ENCODE results near the gene MAP2K6. TPM values are rescaled to one million over a fixed set of nuclear protein-coding genes. Genes with fewer than 3 reads are reported as not detected.

The MAP2K6 gene
- total RNA-seq, 1 experiment from 2014 or later = 9.6 TPM

GRCh38 chr17:69423450-69423849, 9.0 kb downstream of the MAP2K6 start:
- CTCF ChIA-PET = no interaction called here
- no peak overlapping the region for H3K4me3 Mint-ChIP-seq (ENCODE audit: unreplicated experiment)

GRCh38 chr17:69424287-69425041, 10.0 kb downstream of the MAP2K6 start:
- intact Hi-C loops (cut with micrococcal nuclease; ENCODE audit: unreplicated experiment) = no loop called here
- H3K9me3 Mint-ChIP-seq (ENCODE audit: unreplicated experiment) = no peaks in the 10 kb centered on the region
- Histone ChIP-seq H3K4me1 (no peaks in the 10 kb centered on the region), H3K36me3 (ENCODE audit: control insufficient read depth, insufficient read depth, low read length) (no peaks in the 10 kb centered on the region), H3K4me3 (ENCODE audit: low read depth, low read length) (no peak overlapping the region), H3K27me3 (replicated peaks; ENCODE audit: control insufficient read depth, insufficient read depth, low read length) (no peaks in the 10 kb centered on the region), H3K9me3 (no peaks in the 10 kb centered on the region)
- TF ChIP-seq CTCF (IDR thresholded peaks at IDR 0.05; ENCODE audit: insufficient read depth in 1 of 2, low read depth in 1 of 2, low read length in 1 of 2, severe bottlenecking in 1 of 2, unreplicated experiment in 1 of 2) = no peak
- BruUV-seq (replicated peaks) = no TSS peak
- ChIA-PET POLR2A (interaction anchor here (1.6 kb wide), 1 partner anchor 9 kb away, joined by 3 read pairs; the partner anchor contains the start of gene MAP2K6), CTCF (interaction anchor here (0.9 kb wide), 1 partner anchor 29 kb away, joined by 3 read pairs; no protein-coding TSS in a partner anchor)
- no peak for DNase-seq
- no peaks in the 10 kb centered on the region for H3K36me3 Mint-ChIP-seq (ENCODE audit: insufficient read depth, unreplicated experiment)
- no peaks in the 10 kb centered on the region for H3K4me1 Mint-ChIP-seq (ENCODE audit: low read depth, unreplicated experiment)
- no peak overlapping the region for H3K27ac Mint-ChIP-seq (ENCODE audit: unreplicated experiment)
- H3K4me3 Mint-ChIP-seq (ENCODE audit: unreplicated experiment) = no peak overlapping the region
- H3K27me3 Mint-ChIP-seq (ENCODE audit: insufficient read depth, unreplicated experiment) = no peaks in the 10 kb centered on the region

More at GRCh38 chr17:69423450-69423849, 9.0 kb downstream of the MAP2K6 start:
- no peaks in the 10 kb centered on the region for H3K36me3 ChIP-seq (ENCODE audit: control insufficient read depth, insufficient read depth, low read length)
- intact Hi-C loops (cut with micrococcal nuclease; ENCODE audit: unreplicated experiment) = no loop called here
- H3K4me1 ChIP-seq = no peaks in the 10 kb centered on the region
- H3K27me3 ChIP-seq (replicated peaks; ENCODE audit: control insufficient read depth, insufficient read depth, low read length) = no peaks in the 10 kb centered on the region
- POLR2A ChIA-PET = interaction anchor here (1.6 kb wide), 1 partner anchor 8 kb away, joined by 3 read pairs; the partner anchor contains the start of gene MAP2K6
- DNase-seq = no peak
- H3K36me3 Mint-ChIP-seq (ENCODE audit: insufficient read depth, unreplicated experiment) = no peaks in the 10 kb centered on the region
- no peak for TF ChIP-seq CTCF (IDR thresholded peaks at IDR 0.05; ENCODE audit: insufficient read depth in 1 of 2, low read depth in 1 of 2, low read length in 1 of 2, severe bottlenecking in 1 of 2, unreplicated experiment in 1 of 2)
- no peak overlapping the region for H3K4me3 ChIP-seq (ENCODE audit: low read depth, low read length)
- no peaks in the 10 kb centered on the region for H3K9me3 ChIP-seq
- no peak overlapping the region for H3K27ac Mint-ChIP-seq (ENCODE audit: unreplicated experiment)
- H3K27me3 Mint-ChIP-seq (ENCODE audit: insufficient read depth, unreplicated experiment) = no peaks in the 10 kb centered on the region
- no peaks in the 10 kb centered on the region for H3K9me3 Mint-ChIP-seq (ENCODE audit: unreplicated experiment)
- H3K4me1 Mint-ChIP-seq (ENCODE audit: low read depth, unreplicated experiment) = no peaks in the 10 kb centered on the region
- BruUV-seq (replicated peaks) = no TSS peak

GRCh38 chr17:69425978-69426377, 11.5 kb downstream of the MAP2K6 start:
- CTCF ChIA-PET = no interaction called here
- intact Hi-C loops (cut with micrococcal nuclease; ENCODE audit: unreplicated experiment) = no loop called here
- H3K4me1 ChIP-seq = no peaks in the 10 kb centered on the region
- no peaks in the 10 kb centered on the region for H3K4me1 Mint-ChIP-seq (ENCODE audit: low read depth, unreplicated experiment)
- H3K36me3 ChIP-seq (ENCODE audit: control insufficient read depth, insufficient read depth, low read length) = no peaks in the 10 kb centered on the region
- H3K27ac Mint-ChIP-seq (ENCODE audit: unreplicated experiment) = no peak overlapping the region
- H3K9me3 ChIP-seq = no peaks in the 10 kb centered on the region
- H3K9me3 Mint-ChIP-seq (ENCODE audit: unreplicated experiment) = no peaks in the 10 kb centered on the region
- POLR2A ChIA-PET = no interaction called here
- TF ChIP-seq CTCF (IDR thresholded peaks at IDR 0.05; ENCODE audit: insufficient read depth in 1 of 2, low read depth in 1 of 2, low read length in 1 of 2, severe bottlenecking in 1 of 2, unreplicated experiment in 1 of 2) = no peak
- no peaks in the 10 kb centered on the region for H3K27me3 ChIP-seq (replicated peaks; ENCODE audit: control insufficient read depth, insufficient read depth, low read length)
- no peak for DNase-seq
- H3K36me3 Mint-ChIP-seq (ENCODE audit: insufficient read depth, unreplicated experiment) = no peaks in the 10 kb centered on the region
- no peak overlapping the region for H3K4me3 Mint-ChIP-seq (ENCODE audit: unreplicated experiment)
- no peaks in the 10 kb centered on the region for H3K27me3 Mint-ChIP-seq (ENCODE audit: insufficient read depth, unreplicated experiment)
- no TSS peak for BruUV-seq (replicated peaks)
- no peak overlapping the region for H3K4me3 ChIP-seq (ENCODE audit: low read depth, low read length)
